HEK293 (cell line): Measurements from ENCODE around the gene DEAF1.

Experiments used
- CTCF ChIA-PET: fragments of 350-600 bp; formaldehyde crosslinking; extraction: SDS; loops from one replicate; lab custom pipeline; 2021; ENCODE audit warnings: antibody characterized with exemption; lab: Yijun Ruan, JAX
- POLR2A ChIA-PET: fragments of 300-600 bp; formaldehyde crosslinking; extraction: SDS; loops from one replicate; lab custom pipeline; 2020; ENCODE audit warnings: antibody characterized with exemption, inconsistent platforms; lab: Yijun Ruan, JAX
- H3K27ac ChIP-seq: fragments of 200-500 bp; sonication (Bioruptor generic); 2 replicates; pipeline ENCODE4 v1.5.1; 2014; ENCODE audit warnings: low read depth, low read length, control low read depth, inconsistent platforms; ENCODE audit errors: extremely low read depth
- H3K36me3 ChIP-seq, 2 experiments: fragments of 200-500 bp in 1 of 2; sonication (Bioruptor generic) in 1 of 2; 1 replicate in 1 of 2; 2 replicates in 1 of 2; pipeline ENCODE4 v1.5.1; 2014 to 2017; ENCODE audit warnings: inconsistent platforms in 2 of 2, low read length in 2 of 2; ENCODE audit not compliant: control insufficient read depth in 2 of 2, insufficient read depth in 1 of 2
- H3K4me1 ChIP-seq: fragments of 200-500 bp; sonication (Bioruptor generic); 2 replicates; pipeline ENCODE4 v1.5.1; 2014; ENCODE audit warnings: mild to moderate bottlenecking, low read length, inconsistent platforms; ENCODE audit not compliant: control insufficient read depth, insufficient read depth
- H3K4me3 ChIP-seq: 2 replicates; pipeline ENCODE4 v1.5.1; 2011; ENCODE audit warnings: low read depth, mild to moderate bottlenecking, control low read depth, low read length, moderate library complexity
- H3K9me3 ChIP-seq: fragments of 200-500 bp; sonication (Bioruptor generic); 2 replicates; pipeline ENCODE4 v1.5.1; 2014; ENCODE audit warnings: low read depth, low read length, inconsistent platforms; ENCODE audit not compliant: control insufficient read depth, insufficient read depth
- BCL11A ChIP-seq: fragments of 450-650 bp; formaldehyde crosslinking; IDR thresholded peaks from 2 replicates; pipeline ENCODE4 v1.5.1; 2016; ENCODE audit warnings: low read depth, missing biosample characterization, missing genetic modification characterization
- BCL11B ChIP-seq: fragments of 450-650 bp; formaldehyde crosslinking; IDR thresholded peaks from 2 replicates; pipeline ENCODE4 v1.5.1; 2016; ENCODE audit warnings: low read depth, missing biosample characterization, missing genetic modification characterization
- GLIS2 ChIP-seq: fragments of 450-650 bp; formaldehyde crosslinking; IDR thresholded peaks from 2 replicates; pipeline ENCODE4 v1.5.1; 2016; ENCODE audit warnings: missing biosample characterization, missing genetic modification characterization
- IKZF3 ChIP-seq: fragments of 450-650 bp; IDR thresholded peaks from 2 replicates; pipeline ENCODE4 v1.5.0; 2018; ENCODE audit warnings: missing biosample characterization, mild to moderate bottlenecking, missing genetic modification characterization, moderate library complexity
- KLF10 ChIP-seq: fragments of 450-650 bp; IDR thresholded peaks from 2 replicates; pipeline ENCODE4 v1.5.1; 2018; ENCODE audit warnings: missing biosample characterization, mild to moderate bottlenecking, missing genetic modification characterization
- KLF16 ChIP-seq: fragments of 450-650 bp; formaldehyde crosslinking; IDR thresholded peaks from 2 replicates; pipeline ENCODE4 v1.5.1; 2017; ENCODE audit warnings: missing biosample characterization, missing genetic modification characterization
- PBX3 ChIP-seq: sonication (generic); formaldehyde crosslinking; IDR thresholded peaks from 2 replicates; pipeline ENCODE4 v1.8.1; 2022; ENCODE audit warnings: mild to moderate bottlenecking, moderate library complexity, missing genetic modification reagents
- REST ChIP-seq: fragments of 450-650 bp; formaldehyde crosslinking; IDR thresholded peaks from 2 replicates; pipeline ENCODE4 v1.5.1; 2016; ENCODE audit warnings: missing biosample characterization, missing genetic modification characterization
- SCRT2 ChIP-seq: fragments of 450-650 bp; formaldehyde crosslinking; IDR thresholded peaks from 2 replicates; pipeline ENCODE4 v1.5.1; 2016; ENCODE audit warnings: missing biosample characterization, missing genetic modification characterization
- ZBTB17 ChIP-seq: fragments of 450-650 bp; formaldehyde crosslinking; IDR thresholded peaks from 2 replicates; pipeline ENCODE4 v1.5.1; 2016; ENCODE audit warnings: missing biosample characterization, missing genetic modification characterization
- ZFHX2 ChIP-seq: fragments of 450-650 bp; formaldehyde crosslinking; conservative IDR thresholded peaks from 2 replicates; pipeline ENCODE4 v1.5.1; 2016; ENCODE audit warnings: missing biosample characterization, missing genetic modification characterization
- ZNF202 ChIP-seq: fragments of 450-650 bp; formaldehyde crosslinking; IDR thresholded peaks from 2 replicates; pipeline ENCODE4 v1.5.1; 2016; ENCODE audit warnings: missing biosample characterization, missing genetic modification characterization, borderline replicate concordance
- ZNF248 ChIP-seq: fragments of 450-650 bp; formaldehyde crosslinking; IDR thresholded peaks from 2 replicates; pipeline ENCODE4 v1.5.1; 2017; ENCODE audit warnings: missing biosample characterization, missing genetic modification characterization
- ZNF292 ChIP-seq: fragments of 450-650 bp; formaldehyde crosslinking; IDR thresholded peaks from 2 replicates; pipeline ENCODE4 v1.5.1; 2016; ENCODE audit warnings: low read depth, missing biosample characterization, missing genetic modification characterization, borderline replicate concordance
- ZNF341 ChIP-seq: fragments of 450-650 bp; formaldehyde crosslinking; IDR thresholded peaks from 2 replicates; pipeline ENCODE4; 2016; ENCODE audit warnings: low read depth, missing biosample characterization, missing genetic modification characterization
- ZNF366 ChIP-seq: fragments of 450-650 bp; formaldehyde crosslinking; conservative IDR thresholded peaks from 2 replicates; pipeline ENCODE4 v1.5.1; 2016; ENCODE audit warnings: missing biosample characterization, missing genetic modification characterization
- ZNF398 ChIP-seq: fragments of 450-650 bp; formaldehyde crosslinking; IDR thresholded peaks from 2 replicates; pipeline ENCODE4 v1.5.1; 2017; ENCODE audit warnings: missing biosample characterization, missing genetic modification characterization
- ZNF544 ChIP-seq: fragments of 450-650 bp; formaldehyde crosslinking; IDR thresholded peaks from 2 replicates; pipeline ENCODE4 v1.5.0; 2017; ENCODE audit warnings: missing biosample characterization, missing genetic modification characterization
- ZNF580 ChIP-seq: fragments of 450-650 bp; formaldehyde crosslinking; IDR thresholded peaks from 2 replicates; pipeline ENCODE4 v1.5.1; 2016; ENCODE audit warnings: missing biosample characterization, missing genetic modification characterization
- ZNF639 ChIP-seq: fragments of 450-650 bp; formaldehyde crosslinking; IDR thresholded peaks from 2 replicates; pipeline ENCODE4 v1.5.1; 2016; ENCODE audit warnings: missing biosample characterization, missing genetic modification characterization
- ZNF785 ChIP-seq: fragments of 450-650 bp; formaldehyde crosslinking; IDR thresholded peaks from 2 replicates; pipeline ENCODE4 v1.5.1; 2016; ENCODE audit warnings: missing biosample characterization, missing genetic modification characterization
- ZNF792 ChIP-seq: fragments of 450-650 bp; formaldehyde crosslinking; IDR thresholded peaks from 2 replicates; pipeline ENCODE4 v1.5.1; 2016; ENCODE audit warnings: missing biosample characterization, missing genetic modification characterization
- ZNF843 ChIP-seq: fragments of 450-650 bp; formaldehyde crosslinking; IDR thresholded peaks from 2 replicates; pipeline ENCODE4 v1.5.1; 2016; ENCODE audit warnings: missing biosample characterization, missing genetic modification characterization
- ZSCAN16 ChIP-seq: fragments of 450-650 bp; formaldehyde crosslinking; IDR thresholded peaks from 2 replicates; pipeline ENCODE4 v1.5.1; 2016; ENCODE audit warnings: missing biosample characterization, missing genetic modification characterization

The DEAF1 gene

GRCh38 chr11:679271-680207, 15.5 kb downstream of the DEAF1 start:
- no peaks in the 10 kb centered on the region for H3K4me1 ChIP-seq
- no peak overlapping the region for H3K27ac ChIP-seq
- peaks cover 11 to 90% of the 10 kb centered on the region in 2 experiments; a peak in 2 of 3 replicates for H3K36me3 ChIP-seq
- no peak overlapping the region for H3K4me3 ChIP-seq
- POLR2A ChIA-PET, result no interaction called here
- no peaks in the 10 kb centered on the region for H3K9me3 ChIP-seq
- 0 out of 2 replicates have a peak, but pooled peaks have one; percentile 42 for TF ChIP-seq BCL11A (tag by site-specific recombination)
- TF ChIP-seq ZNF843 (tag by site-specific recombination), result no peak
- TF ChIP-seq IKZF3, result no peak
- peak; percentile 74; the same call in 1 of the 2 replicates for TF ChIP-seq BCL11B (tag by site-specific recombination)
- CTCF ChIA-PET, result interaction anchor here (0.7 to 1.8 kb wide), 2 partner anchors 45 to 125 kb away, joined by 3 to 5 read pairs; no protein-coding TSS in a partner anchor

GRCh38 chr11:678297-678696, 16.7 kb downstream of the DEAF1 start:
- ChIA-PET POLR2A (no interaction called here), CTCF (no interaction called here)
- peaks cover 5 to 90% of the 10 kb centered on the region in 2 experiments; a peak in 2 of 3 replicates for H3K36me3 ChIP-seq

GRCh38 chr11:674406-674805, 20.6 kb downstream of the DEAF1 start:
- ChIA-PET POLR2A (no interaction called here), CTCF (interaction anchor here (0.5 to 1.4 kb wide), 3 partner anchors 10 to 49 kb away, joined by 3 to 4 read pairs (median 3); no protein-coding TSS in a partner anchor)
- peaks cover 14 to 79% of the 10 kb centered on the region in 2 experiments; a peak in 2 of 3 replicates for H3K36me3 ChIP-seq
- no peak for TF ChIP-seq SCRT2 (tag by site-specific recombination)
- no peak for TF ChIP-seq ZNF639 (tag by site-specific recombination)
- no peak for TF ChIP-seq ZNF580 (tag by site-specific recombination)
- TF ChIP-seq ZNF202 (tag by site-specific recombination), result no peak
- TF ChIP-seq REST, result no peak
- TF ChIP-seq ZNF292 (tag by site-specific recombination), result no peak

More at GRCh38 chr11:678297-678696, 16.7 kb downstream of the DEAF1 start:
- no peak for TF ChIP-seq ZNF366 (tag by site-specific recombination)
- no peak for TF ChIP-seq ZSCAN16 (tag by site-specific recombination)
- TF ChIP-seq ZFHX2 (tag by site-specific recombination), result no peak
- TF ChIP-seq ZNF248, result no peak
- TF ChIP-seq GLIS2 (tag by site-specific recombination), result no peak
- TF ChIP-seq ZNF785 (tag by site-specific recombination), result no peak
- TF ChIP-seq ZNF544, result no peak
- no peak for TF ChIP-seq ZNF398 (tag by site-specific recombination)
- TF ChIP-seq KLF16 (tag by site-specific recombination), result no peak
- TF ChIP-seq ZNF341, result no peak
- no peak for TF ChIP-seq ZBTB17
- no peak for TF ChIP-seq KLF10 (tag by site-specific recombination)
- TF ChIP-seq ZNF792 (tag by site-specific recombination), result no peak
- TF ChIP-seq PBX3 (CRISPR knock-in tag), result no peak
- TF ChIP-seq, all 188 proteins: peak for 0
- H3K9me3 ChIP-seq, result no peaks in the 10 kb centered on the region
- no peaks in the 10 kb centered on the region for H3K4me1 ChIP-seq
- no peak overlapping the region for H3K27ac ChIP-seq
- H3K4me3 ChIP-seq, result no peak overlapping the region

More at GRCh38 chr11:674406-674805, 20.6 kb downstream of the DEAF1 start:
- Histone ChIP-seq H3K4me3 (no peak overlapping the region), H3K4me1 (no peaks in the 10 kb centered on the region), H3K9me3 (no peaks in the 10 kb centered on the region), H3K27ac (no peak overlapping the region)
